Activated CD8-positive, alpha-beta memory T cell treated with anti-CD3 and anti-CD28 coated beads for 4 hours (primary cell): ENCODE data around the gene RELT.

Experiments used
- DNase-seq, 2 donors: peaks; one replicate each; pipeline ENCODE4 v3.0.0-alpha.2; 2020; ENCODE audit warnings: low read depth in 2 of 2

The RELT gene

DNA sequence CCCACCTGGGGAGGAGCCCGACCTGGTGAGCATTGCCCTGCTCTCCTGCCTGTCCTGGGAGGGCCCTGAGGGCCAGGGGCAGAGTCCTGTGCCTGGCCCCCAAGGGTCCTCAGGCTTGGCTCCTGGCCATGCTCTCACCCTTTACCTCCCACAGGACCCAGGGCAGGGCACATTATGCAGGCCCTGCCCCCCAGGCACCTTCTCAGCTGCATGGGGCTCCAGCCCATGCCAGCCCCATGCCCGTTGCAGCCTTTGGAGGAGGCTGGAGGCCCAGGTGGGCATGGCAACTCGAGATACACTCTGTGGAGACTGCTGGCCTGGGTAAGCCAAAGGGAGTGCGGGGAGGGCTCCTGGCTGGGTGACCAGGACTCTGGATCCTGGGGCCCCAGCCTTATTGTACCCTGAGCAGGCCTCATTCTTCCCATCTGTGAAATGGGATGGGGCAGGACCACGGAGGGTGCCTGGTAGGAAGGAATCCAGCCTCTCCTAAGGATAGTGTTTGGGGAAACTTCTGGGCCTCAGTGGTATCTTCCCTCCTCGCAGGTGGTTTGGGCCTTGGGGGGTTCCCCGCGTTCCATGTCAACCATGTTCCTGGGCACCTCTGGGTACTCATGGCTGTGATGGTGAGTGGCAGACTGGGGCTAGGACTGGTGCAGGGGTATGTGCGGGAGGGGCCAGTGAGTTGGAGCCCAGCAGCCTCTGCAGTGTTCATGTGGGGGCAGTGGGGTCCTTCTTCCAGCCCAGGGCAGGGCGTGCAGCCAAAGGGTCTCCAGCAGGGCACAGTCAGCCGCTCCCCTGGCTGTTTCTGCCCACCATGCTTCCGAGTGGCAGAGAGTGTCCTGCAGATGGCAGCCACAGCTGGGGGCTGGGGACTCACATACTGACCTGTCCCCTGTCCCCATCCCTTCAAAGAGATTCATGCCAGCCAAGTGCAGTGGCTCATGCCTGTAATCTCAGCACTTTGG lies 14.7 kb downstream of the RELT start:
- DNase-seq = no peak

DNA sequence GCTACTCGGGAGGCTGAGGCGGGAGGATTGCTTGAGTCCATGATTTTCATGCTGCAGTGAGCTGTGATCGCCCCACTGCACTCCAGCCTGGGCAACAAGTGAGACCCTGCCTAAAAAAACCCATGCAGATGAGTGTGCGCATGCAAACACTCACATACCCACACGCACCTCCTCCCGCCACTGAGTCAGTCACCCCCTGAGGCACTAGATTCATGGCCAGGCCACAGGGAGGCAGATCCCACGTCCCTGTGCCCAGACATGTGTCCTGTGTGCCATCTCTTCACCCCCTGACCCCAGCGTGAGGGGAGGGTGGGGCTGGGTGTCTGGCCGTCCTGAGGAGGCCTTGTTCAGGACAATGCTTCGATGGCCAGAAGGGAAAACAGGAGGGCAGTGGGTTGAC lies 15.5 kb downstream of the RELT start:
- DNase-seq = no peak

DNA sequence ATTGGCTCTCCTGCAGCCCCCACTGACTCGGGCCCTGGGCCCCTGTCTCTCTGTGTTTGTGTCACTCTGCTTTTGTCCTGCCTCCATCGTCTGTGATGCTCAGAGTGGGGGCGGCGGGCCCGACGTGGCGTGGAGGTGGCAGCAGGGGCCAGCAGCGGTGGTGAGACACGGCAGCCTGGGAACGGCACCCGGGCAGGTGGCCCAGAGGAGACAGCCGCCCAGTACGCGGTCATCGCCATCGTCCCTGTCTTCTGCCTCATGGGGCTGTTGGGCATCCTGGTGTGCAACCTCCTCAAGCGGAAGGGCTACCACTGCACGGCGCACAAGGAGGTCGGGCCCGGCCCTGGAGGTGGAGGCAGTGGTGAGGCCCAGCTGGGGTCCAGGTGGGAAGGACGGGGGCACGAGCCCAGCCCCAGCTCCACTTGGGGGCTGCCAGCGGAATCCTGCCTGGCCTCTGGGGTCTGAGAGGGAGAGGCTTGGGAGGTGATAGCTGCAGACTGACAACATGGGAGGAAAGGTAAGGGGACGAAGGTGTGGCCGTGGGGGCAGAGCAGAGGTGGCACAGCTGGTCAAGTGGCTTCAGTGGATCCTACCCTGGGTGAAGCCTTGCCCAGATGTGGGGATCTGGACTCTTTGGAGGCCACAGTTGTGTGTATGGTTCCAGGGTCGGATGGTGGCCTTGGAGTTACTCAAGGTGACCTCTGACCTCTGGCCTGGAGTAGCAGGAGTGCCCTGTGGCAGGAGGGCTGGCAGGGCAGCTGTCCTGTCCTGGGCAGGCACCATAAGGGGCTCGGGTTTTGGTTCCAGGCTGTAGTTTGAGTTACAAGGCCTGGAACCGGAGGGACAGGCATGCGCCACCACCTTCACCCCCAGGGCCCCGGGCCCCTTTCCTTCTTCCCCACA lies 16.2 kb downstream of the RELT start:
- no peak for DNase-seq

DNA sequence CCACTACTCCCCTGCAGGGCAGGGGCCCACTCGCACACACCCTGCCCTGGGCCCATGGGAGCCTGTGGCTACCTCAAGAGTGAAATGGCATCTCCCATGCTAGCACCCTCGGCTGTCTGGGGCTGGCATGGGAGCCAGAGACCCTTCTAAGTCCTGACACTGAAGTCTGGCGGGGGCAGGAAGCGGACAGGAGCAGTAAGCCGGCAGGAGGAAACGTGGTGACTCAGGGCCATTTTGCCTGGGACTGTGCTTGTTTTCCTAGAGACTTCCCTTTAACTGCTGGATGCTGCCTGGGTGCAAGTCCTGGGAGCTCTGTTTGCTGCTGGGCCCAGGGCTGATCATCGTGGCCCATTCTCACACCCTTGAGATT lies 16.8 kb downstream of the RELT start:
- no peak for DNase-seq

DNA sequence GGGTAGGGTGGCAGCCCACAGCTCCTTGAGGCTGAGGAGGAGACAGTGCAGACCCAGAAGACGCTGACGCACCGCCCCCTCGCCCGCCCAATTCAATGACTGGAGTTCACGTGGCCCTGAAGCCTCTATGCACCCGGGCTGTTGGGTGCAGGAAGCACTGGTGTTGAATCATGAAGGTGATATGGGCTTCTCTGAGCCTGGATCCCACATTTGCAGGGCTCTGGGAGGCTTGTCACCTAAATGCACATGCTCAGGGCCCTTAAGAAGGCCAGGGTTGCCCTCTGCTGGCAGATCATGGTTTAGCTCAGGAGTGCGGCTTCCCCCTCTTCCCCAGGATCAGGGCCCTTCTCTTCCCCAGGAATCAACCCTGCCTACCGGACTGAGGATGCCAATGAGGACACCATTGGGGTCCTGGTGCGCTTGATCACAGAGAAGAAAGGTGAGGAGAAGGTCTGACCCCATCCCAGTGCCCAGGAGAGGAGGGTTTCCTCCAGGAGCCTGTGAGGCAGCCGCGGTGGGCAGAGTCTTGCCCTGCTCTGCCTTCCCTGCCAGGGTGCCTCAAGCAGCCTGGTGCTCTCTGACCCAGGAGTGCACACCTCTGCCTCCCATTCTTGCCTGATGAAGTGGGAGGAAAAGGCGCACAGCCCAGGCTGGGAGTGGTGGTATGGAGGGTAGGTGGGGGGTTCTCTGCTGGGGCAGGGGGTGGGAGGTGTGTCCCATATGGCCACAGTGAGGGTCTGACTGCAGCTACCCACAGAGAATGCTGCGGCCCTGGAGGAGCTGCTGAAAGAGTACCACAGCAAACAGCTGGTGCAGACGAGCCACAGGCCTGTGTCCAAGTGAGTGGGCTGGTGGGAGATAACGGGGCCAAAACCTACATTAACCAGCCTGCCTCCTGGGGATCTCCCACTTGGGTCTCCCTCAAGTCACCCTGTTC lies 17.5 kb downstream of the RELT start:
- DNase-seq = peak in 1 of 2 donors; percentile 36

DNA sequence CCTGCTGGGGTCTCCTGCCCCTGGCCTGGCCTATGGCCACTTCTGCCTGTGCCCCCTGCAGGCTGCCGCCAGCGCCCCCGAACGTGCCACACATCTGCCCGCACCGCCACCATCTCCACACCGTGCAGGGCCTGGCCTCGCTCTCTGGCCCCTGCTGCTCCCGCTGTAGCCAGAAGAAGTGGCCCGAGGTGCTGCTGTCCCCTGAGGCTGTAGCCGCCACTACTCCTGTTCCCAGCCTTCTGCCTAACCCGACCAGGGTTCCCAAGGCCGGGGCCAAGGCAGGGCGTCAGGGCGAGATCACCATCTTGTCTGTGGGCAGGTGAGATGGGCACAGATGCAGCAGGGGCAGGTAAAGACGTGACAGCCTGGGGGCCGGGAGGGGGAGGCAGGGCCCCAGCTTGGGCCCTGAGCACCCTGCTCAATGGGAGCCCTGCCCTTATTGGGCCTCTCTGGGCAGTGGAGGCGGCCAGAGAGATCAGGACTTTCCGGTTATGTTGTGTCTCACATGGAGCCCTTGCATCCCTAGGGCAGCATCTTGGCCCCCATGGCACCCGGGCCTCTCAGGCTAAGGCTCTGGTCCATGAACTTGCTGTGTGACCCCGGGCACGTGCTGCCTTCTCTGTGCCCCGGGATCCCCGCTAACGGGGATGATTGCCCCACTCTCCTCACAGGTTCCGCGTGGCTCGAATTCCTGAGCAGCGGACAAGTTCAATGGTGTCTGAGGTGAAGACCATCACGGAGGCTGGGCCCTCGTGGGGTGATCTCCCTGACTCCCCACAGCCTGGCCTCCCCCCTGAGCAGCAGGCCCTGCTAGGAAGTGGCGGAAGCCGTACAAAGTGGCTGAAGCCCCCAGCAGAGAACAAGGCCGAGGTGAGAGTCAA lies 18.5 kb downstream of the RELT start:
- no peak for DNase-seq

DNA sequence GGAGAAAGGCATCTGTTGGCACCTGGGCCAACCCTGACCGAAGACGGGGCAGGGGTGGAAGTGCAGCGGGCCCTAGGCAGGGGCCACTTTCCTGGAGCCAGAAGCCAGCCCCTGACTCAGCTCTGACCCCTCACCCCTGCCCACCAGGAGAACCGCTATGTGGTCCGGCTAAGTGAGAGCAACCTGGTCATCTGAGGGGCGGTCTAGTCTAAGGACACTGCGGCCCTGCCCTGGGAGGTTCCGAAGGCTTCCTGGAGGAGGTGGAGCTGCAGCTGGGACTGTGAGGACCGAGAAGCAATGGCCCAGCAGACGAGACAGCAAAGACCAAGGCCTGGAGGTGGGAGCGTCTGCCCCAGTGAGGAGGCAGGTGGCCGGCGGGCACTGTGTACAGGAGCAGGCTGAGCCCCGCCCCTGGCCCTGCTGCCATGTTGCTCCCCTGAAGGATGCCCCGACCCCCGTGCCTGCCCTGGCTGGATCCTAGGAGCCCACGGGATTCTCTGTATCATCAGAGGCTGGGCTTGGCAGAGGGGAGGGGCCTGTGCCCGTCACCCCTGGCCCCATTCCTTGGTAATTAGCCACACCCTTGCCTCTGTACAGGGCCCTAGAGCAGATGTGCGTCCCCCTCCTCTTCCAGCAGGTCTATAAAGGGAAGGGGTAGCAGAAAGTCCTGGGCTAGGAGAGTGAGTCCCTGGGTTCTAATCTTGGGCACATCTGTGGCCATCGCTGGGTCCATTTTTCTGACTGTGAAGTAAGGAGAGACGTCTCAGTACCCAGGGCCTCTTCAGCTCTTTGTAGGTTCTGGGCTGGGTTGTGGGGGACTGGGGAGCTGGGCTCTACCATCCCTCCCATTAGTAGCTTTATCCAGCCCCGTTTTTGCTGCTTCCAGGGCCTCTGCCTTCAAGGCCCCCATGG lies 19.4 kb downstream of the RELT start:
- no peak for DNase-seq

DNA sequence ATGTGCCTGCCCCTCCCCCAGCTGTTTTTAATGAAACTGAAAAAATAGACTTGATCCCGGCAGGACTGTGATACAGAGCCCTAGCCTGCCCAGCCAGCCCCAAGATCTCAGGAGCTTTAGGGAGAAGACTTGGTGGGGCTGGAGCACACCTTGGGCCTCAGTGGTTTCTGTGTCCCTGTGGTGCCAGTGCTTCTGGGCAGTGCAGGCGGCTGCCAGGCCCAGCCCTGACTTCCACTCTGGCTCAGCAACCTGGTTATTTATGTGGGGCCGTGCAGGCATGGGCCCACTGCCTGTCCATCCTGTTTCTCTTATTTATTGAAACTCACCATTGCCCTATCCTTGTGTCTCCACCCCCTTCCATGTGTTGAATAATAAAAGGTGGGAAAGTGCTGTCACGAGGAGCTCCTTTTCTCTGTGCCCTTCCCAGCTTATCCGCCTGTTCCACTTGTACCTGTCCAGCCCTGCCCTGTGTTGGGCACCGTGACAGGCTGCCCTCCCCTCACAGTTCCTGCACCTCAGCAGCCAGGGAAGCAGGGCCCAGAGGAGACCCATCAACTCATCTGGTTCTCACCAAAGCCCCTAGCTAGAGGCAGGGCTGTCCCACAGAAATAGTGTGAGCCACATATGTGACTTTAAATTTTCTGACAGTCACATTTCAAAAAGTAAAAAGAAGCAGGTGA lies 20.2 kb downstream of the RELT start:
- no peak for DNase-seq

DNA sequence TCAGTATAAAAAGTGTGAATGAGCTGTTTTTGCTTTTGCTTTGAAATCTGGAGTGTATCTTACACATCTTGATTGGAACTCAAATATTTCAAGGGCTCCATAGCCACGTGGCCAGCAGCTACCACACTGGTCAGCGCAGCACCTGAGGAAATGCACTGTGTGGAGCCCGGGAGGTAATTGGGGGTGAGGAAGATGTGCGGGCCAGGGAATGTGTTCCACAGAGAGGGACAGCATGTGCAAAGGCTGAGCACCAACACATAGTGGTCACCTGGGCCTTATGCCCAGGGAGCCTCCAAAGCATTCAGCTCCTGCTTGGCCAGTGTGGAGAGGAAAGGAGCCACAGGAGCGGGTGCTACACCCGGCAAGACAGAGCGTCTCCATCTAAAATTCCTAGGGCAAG lies 20.8 kb downstream of the RELT start:
- no peak for DNase-seq

DNA sequence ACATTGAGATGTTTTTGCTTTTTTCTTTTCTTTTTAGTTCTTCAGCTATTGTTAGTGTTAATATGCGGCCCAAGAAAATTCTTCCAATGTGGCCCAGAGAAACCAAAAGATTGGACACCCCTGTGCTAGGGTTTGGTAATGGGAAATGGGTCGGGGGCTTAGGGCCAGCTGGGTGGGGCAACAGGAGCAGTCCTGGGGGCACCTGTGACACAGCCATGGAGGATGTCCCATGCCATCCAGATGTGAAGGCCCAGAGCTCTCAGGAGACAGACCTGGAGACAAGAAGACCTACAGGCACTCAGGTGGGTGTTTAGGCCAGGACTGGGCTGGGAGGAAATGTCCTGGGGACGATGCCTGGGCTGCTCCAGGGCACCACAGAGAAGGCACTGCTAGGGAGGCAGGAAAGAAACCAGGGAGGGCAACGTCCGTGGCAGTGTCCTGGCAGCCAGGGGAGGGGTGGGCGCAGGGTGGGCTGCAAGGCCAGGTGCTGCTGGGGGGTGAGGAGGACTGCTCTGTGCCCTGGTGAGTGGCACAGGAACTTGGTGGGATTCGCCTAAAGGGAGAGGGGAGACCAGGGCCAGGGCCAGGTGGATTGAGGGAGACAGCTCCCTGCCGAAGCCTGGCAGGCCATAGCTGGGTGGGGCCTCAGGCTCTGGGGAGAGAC lies 21.4 kb downstream of the RELT start:
- DNase-seq = no peak

DNA sequence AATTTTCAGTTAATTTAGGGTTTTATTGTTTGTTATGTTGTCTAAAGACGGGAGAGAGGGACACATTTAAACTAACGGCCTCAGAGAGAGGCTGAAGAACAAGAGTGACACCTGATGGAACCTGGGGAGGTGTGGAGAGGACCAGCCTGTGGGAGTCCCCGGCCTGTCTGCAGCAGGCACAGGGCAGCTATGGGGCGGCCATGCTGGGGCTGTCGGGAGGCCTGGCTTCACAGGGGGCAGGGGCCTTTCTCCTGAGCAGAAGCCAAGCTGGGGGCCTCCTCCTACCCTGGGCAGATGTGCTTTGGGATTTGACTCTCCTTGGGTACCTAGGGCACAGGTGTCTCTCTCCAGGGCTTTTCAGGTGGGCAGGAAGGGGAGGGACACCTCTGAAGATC lies 21.9 kb downstream of the RELT start:
- DNase-seq = no peak

DNA sequence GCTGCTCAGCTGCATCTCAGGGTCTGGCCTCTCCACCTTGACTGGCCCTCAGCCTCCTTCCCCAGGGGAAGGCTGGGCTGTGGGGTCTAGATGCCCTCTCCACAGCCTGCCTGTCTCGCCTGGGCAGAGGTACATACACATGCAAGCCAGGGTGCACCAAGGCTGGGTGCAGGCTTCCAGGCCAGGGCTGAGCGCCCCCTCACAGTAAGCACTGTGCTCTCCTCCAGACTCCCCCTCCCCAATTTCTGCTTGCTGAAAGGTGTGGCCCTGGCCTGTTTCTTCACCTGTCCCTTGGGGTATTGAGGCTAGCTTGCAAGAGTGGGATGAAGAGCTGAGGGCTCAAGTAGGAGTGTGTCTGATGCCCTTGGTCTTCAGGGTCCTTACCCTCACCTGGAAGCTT lies 22.5 kb downstream of the RELT start:
- no peak for DNase-seq

DNA sequence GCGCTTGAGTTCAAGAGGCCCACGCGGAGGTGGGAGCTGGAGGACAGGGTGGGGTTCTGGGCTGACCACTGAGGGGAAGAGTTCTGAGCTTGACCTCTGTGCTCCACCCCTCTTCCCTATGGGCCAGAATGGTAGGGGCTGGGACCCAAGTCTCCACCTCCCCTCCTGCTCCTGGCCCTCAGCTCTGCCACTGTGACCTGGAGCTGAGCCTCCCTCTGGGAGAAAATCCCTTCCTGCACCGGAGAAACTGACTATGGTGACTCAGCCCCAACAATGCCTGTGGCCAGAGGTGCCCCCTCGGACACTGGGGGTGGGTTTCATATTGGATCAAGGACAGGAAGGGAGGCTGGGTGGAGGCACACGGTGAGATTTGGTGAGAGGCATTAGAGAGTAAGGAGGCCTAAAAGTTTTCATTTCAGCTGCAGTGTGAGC lies 23.0 kb downstream of the RELT start:
- no peak for DNase-seq

DNA sequence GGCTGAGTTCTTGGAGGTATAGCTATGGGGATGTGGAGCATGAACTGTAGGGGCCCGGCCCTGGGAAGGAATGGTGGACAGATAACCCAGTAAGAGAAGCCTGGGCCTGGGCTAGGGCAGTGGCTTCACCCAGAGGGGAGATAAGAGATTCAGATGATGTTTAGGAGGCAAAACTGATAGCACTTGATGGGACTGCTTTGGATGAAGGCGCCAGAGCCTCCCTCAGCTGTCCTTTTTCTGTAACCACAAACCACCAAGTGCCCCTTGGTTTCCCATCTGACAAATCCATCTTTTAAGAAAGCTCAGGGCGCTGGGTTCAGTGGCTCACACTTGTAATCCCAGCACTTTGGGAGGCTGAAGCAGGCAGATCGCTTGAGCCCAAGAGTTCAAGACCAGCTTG lies 23.4 kb downstream of the RELT start:
- DNase-seq = no peak

DNA sequence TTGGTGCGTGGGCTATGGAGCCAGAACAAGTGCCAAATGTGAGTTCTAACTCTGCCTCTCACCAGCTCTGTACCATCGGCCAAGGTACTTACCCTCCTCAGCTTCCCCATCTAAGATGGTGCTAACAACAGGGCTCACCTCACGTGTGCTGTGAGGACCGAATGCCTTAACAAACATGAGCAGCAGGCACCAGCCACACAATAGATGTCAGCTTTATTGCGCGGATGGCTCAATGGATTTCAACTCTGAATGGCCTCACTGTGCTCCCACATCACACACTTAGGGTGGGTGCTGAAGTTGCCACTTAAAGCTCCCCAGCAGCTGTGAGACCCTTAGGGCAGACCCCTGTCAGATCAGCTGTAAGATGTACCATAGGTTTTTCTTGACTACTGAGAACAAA lies 24.1 kb downstream of the RELT start:
- DNase-seq = no peak

DNA sequence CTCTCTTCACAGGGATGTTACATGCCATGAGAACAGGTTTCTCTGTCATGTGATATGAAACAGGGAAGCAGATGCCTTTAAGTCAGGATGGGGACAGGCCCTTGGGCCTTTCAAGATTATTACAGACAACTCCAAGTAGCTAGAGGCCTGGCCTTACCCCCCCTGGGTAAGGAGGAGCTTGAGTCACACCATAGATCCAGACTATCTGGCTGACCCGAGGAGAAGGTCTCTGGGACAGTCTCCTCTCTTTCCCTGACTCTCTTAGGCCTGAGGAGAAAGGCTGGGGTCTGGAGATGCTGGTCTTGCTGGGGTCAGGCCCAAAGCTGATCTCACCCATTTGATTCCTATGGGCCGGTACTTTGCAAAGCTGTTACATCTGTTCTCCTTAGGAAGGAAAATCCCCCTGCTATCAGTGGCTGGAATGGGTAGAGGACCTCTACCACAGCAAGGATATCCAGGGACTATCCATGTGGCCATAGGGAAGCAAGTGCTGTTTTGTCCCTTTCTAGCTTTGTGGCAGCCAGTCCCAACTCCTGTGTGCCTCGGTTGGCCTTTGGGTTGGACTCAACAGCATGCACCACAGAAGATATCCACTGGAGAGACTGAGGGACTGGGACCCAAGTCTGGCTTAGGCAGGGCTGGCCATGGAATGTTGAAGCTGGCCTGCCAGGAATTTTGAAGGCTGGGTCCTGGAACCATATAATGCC lies 25.2 kb downstream of the RELT start:
- DNase-seq = no peak

DNA sequence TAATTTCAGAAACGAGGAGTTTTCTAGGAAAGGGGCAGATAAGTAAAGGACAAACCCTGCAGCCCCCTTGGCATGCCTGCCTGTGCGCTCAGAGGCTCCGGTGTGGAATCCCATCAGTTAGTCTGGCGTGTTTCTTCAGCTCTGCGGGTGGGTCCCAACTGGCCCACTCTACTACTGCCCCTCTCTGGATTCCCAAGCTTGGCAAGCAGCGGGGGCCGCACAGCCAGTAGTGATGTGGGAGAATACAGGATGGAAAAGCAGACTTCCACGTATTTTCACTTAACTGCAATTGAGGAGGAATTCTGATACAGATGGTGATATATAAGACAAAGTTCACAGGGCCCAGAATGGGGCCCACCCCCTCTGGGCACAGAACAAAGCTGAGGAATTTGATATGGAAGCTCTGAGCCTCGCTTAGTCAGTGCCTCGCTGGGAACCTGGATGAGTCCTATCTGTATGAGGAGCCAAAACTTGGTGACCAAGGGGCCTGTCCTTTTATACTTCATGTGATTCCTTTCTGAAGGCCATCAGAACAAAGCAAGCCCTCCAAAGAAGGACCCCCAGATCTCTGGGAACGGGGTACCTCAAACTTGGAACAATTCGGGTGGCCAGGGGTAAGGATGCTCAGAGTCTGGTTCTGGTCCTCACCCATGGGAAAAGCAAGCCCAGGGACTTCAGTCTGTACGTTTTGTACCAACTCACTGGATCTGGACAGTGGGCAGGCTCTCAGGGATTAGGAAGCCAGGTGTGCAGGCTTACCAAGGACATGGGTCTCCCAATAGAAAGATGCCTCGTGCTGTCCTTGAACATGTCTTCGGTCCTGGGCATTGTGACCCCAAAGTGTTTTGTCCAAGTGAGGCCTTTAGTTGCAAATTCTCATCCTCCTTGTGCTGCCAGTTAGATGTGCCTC lies 26.0 kb downstream of the RELT start:
- no peak for DNase-seq
